Activated CD8-positive, alpha-beta memory T cell treated with anti-CD3 and anti-CD28 coated beads, Interleukin-2, amount 50 U/mL, for 4 hours (primary cell): ENCODE data around the gene TTLL6.
A peak's percentile ranks its signal among the peaks of the same experiment; 100 is the strongest.
"Not testable (repeated sequence)": the region's sequence is repeated elsewhere in the genome, so short reads cannot be mapped to it uniquely, and the experiment has no call there.

Experiments
- DNase-seq: peaks from one replicate; pipeline ENCODE4 v3.0.0-alpha.2; 2020

TTLL6 gene

GRCh38 chr17:48814504-48814903, 2.5 kb downstream of the TTLL6 start:
- DNase-seq, result peak; percentile 55

DNA sequence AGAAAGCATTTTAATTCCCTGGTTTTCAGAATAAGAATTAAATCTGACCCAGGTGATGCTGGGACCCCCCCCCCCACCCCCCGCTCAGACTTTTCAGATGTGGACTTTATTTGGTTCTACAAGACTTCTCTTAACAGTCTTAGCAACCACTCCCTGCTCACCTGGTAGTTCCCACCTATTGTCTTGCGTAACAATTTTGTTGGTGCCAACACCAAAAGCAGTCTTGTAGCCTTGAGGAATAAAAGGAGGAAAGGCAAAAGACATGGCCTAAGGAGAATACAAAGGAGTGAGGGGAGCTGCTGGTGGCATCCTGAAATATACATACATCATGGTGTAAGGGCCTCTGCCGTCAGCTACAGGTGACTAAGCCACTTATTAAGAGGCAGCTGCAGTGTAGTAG, 5.0 kb downstream of the TTLL6 start:
- no peak for DNase-seq

DNA sequence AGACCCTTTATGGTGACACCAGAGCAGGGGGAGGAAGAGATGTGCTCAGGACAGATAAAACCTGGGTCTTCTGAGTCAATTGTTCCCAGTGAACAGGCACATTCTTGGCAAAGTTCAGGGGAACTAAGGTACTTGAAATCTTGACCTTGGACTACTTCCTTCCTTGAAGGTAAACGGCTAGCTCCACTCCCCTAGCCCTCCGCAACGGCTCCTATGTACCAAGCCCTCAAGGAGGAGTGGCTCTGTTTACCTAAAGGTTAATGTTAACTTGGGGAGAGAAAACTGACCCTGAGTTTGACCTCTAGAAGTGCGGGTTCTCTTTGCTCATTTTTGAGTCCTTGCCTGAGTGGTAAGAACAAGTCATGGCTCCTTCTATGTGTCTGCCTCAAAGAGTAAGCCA, 7.8 kb downstream of the TTLL6 start:
- DNase-seq, result no peak

GRCh38 chr17:48804936-48805411, 12.1 kb downstream of the TTLL6 start:
- DNase-seq, result peak; percentile 73

DNA sequence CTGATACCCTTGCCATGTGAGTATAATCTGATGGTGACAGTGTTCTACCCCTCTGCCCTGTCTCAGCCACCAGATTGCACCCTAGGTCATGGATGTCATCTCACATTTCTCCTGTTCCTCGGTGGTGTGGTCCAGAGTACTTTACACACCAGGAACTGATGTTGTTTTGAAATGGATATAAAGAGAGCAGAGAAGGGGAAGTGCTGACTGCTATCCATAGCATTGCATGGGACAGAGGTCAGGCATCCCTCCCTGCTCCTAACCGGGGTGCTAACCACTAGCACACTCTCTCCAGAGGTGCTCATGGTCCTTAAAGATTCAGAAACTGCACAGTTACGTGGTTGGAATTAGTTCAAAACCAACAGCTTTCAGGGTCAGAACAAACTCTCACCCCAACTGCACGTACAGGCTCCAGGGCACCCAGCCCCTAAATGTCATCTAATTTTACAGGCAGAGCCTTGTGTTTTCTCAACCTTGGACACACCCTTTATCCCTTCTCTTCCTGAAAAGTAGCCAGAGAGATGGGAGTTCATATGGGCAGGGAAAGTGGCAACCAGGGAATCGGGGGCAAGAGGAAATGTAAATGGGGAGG, 16.3 kb downstream of the TTLL6 start:
- no peak for DNase-seq

GRCh38 chr17:48799069-48799723, 17.8 kb downstream of the TTLL6 start:
- DNase-seq, result no peak

DNA sequence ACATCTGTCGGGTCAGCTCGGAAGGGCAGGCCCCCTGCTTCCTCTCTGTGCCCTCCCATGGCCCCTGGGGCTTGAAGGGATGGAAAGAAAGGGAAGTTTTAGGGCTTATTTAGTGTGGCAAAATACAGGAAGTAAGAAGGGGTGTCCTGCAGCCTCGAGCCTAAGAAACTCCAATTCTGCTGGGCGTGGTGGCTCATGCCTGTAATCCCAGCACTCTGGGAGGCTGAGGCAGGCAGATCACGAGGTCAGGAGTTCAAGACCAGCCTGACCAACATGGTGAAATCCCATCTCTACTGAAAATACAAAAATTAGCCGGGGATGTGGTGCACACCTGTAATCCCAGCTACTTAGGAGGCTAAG, 20.9 kb downstream of the TTLL6 start:
- not testable (repeated sequence) for DNase-seq

GRCh38 chr17:48795444-48796162, 21.4 kb downstream of the TTLL6 start:
- no peak for DNase-seq

- no peak for DNase-seq
These were observed 24.8 kb downstream of the TTLL6 start for GRCh38 chr17:48792033-48792798.

- peak; percentile 25 for DNase-seq
These were observed 25.6 kb downstream of the TTLL6 start for GRCh38 chr17:48791128-48792032.

GRCh38 chr17:48790607-48791127, 26.4 kb downstream of the TTLL6 start:
- DNase-seq, result no peak

GRCh38 chr17:48787828-48788227, 29.2 kb downstream of the TTLL6 start:
- DNase-seq, result no peak

GRCh38 chr17:48779421-48779820, 37.6 kb downstream of the TTLL6 start:
- no peak for DNase-seq

GRCh38 chr17:48776602-48777001, 40.4 kb downstream of the TTLL6 start:
- DNase-seq, result no peak

DNA sequence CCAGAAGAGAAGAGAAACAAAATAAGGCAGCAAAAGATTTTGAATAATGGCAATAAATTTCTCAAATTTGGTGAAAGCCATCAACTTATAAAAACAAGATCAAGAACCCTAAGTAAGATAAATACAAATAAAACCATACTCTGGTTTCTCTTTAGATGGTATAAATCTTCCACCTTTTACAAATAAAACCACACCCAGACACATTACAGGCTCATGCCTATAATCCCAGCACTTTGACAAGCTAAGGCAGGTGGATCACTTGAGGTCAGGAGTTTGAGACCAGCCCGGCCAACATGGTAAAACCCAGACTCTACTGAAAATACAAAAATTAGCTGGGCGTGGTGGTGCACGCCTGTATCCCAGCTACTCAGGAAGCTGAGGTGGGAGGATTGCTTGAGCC, 43.8 kb downstream of the TTLL6 start:
- no peak for DNase-seq

- DNase-seq, result no peak
These were observed 46.1 kb downstream of the TTLL6 start for GRCh38 chr17:48770954-48771353.

DNA sequence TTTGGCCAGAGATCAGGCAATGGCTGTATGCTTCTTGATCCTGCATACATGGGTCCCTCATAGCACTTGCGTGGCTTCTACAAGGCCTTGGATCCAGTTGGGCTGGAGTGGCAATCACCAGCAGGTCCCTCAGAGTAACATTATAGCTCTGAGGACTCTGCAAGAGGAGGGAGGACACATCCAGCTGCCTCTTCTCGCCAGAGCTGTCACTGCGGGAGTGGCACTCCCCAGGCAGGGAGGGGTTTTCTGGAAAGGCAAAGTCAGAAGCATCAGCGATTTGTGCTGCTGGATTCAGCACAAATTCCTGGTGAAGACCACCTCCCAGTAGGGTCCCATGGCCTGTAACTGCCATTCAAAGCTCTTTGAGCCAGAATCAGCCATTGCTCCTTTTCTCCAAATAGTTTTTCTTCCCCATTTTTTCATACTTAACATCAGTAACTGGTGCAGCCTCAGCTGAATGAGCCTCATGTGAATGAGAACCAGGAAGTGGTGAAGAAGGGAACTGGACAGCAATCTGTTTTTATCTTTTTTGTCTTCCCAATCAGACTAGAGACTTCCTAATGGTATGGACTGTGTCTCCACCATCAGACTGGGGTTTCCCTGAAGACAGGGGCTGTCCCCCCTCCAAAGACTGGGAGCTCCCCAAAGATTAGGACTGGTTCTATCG, 47.9 kb downstream of the TTLL6 start:
- DNase-seq, result no peak

DNA sequence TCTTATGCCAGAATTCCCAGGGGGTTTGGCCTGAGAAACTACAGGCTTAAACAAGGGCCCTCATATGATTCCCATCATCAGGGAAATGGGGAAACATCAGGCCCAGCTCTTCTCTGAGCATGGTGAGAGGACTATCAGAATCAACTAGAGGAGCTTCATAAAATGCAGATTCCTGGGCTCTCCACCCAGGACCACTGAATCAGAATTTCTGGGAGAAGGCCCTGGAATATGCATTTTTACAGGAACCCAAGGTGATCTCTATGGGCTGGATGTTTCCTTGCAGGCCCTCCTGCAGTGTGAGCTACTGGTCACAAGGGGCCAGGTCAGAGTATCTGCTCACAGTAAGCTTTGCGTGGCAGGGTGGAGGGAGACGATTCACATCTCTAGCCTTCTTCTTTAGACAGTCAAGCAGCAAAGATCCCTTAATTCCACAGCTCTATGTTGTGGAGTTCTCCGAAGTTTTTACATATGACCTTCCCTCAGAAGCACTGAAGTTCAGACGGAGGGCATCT, 49.7 kb downstream of the TTLL6 start:
- no peak for DNase-seq

- no peak for DNase-seq
These were observed 55.9 kb downstream of the TTLL6 start for GRCh38 chr17:48761114-48761513.

GRCh38 chr17:48760411-48760810, 56.6 kb downstream of the TTLL6 start:
- no peak for DNase-seq

DNA sequence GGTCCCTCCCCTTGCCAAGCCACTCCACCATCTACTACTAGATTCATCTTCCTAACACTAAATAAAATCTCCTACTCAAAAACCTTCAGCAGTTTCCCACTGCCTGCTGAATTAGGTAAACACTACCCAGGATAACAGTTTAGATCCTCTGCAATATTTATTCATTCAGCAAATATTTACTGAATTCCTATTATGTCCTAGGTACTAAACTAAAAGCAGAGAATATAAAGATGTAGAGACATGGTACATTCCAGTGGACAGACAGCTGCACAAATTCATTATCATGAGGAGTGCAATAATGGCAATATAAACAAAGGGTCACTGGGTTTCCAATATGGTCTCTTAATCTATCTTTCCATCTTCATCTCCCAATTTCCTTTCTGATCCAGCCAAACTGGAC, 57.7 kb downstream of the TTLL6 start:
- no peak for DNase-seq
